Erythroblast (primary cell): Measurements from ENCODE around the gene SLC16A3.
A peak's percentile ranks its signal among the peaks of the same experiment; 100 is the strongest.

Experiments
- DNase-seq, 2 experiments: peaks; one replicate each; lab custom pipeline; 2025; lab: John Stamatoyannopoulos, UW
- GATA1 ChIP-seq: IDR thresholded peaks from 2 replicates; pipeline ENCODE4 v1.6.1; 2011; ENCODE audit warnings: low read depth, mild to moderate bottlenecking, control low read depth, low read length, moderate library complexity
- POLR2A ChIP-seq: IDR thresholded peaks from 2 replicates; pipeline ENCODE4 v1.6.1; 2011; ENCODE audit warnings: mild to moderate bottlenecking, low read length

SLC16A3 gene

GRCh38 chr17:82224666-82225065 is 4.2 kb upstream of the SLC16A3 start:
- DNase-seq: peak in 1 of 2 experiments; percentile 25
- no peak for TF ChIP-seq GATA1
- TF ChIP-seq POLR2A: no peak

GRCh38 chr17:82225368-82226029 is 3.3 kb upstream of the SLC16A3 start:
- no peak for DNase-seq
- TF ChIP-seq GATA1: no peak
- no peak for TF ChIP-seq POLR2A

- DNase-seq: no peak
Observed at GRCh38 chr17:82226146-82226808, 2.6 kb upstream of the SLC16A3 start.

GRCh38 chr17:82226809-82227628 is 1.8 kb upstream of the SLC16A3 start:
- no peak for DNase-seq

More at GRCh38 chr17:82226146-82226808, 2.6 kb upstream of the SLC16A3 start:
- TF ChIP-seq POLR2A: no peak
- no peak for TF ChIP-seq GATA1

GRCh38 chr17:82227629-82228277 is 1.1 kb upstream of the SLC16A3 start:
- DNase-seq: no peak
- TF ChIP-seq GATA1 (no peak), POLR2A (no peak)

More at GRCh38 chr17:82226809-82227628, 1.8 kb upstream of the SLC16A3 start:
- TF ChIP-seq POLR2A (no peak), GATA1 (no peak)

- DNase-seq: peak; percentile 43 to 46
- TF ChIP-seq POLR2A (peak; percentile 31), GATA1 (no peak)
Observed at GRCh38 chr17:82228278-82228841, 482 bp upstream of the SLC16A3 start.

- no peak for TF ChIP-seq POLR2A
- no peak for TF ChIP-seq GATA1
- peak in 1 of 2 experiments; percentile 48 for DNase-seq
Observed at GRCh38 chr17:82229698-82230608, 1.1 kb downstream of the SLC16A3 start.

- TF ChIP-seq POLR2A: no peak
- TF ChIP-seq GATA1: no peak
- DNase-seq: peak; percentile 85 to 87
Observed at GRCh38 chr17:82230609-82231311, 1.9 kb downstream of the SLC16A3 start.

- no peak for TF ChIP-seq GATA1
- no peak for TF ChIP-seq POLR2A
- no peak for DNase-seq
Observed at GRCh38 chr17:82231312-82231561, 2.4 kb downstream of the SLC16A3 start.

GRCh38 chr17:82231562-82232321 is 2.9 kb downstream of the SLC16A3 start:
- TF ChIP-seq GATA1 (no peak), POLR2A (no peak)
- DNase-seq: no peak

GRCh38 chr17:82232322-82232820 is 3.5 kb downstream of the SLC16A3 start:
- no peak for DNase-seq
- TF ChIP-seq GATA1 (no peak), POLR2A (no peak)
